Loucy (cell line): ENCODE measurements around the gene FTSJ3.

Experiments
- EZH2phosphoT487 ChIP-seq: fragments of 200-600 bp; IDR thresholded peaks from 2 replicates; pipeline ENCODE4 v1.6.1; 2018; ENCODE audit warnings: antibody characterized with exemption, mild to moderate bottlenecking, moderate library complexity, borderline replicate concordance
- TF ChIP-seq, protein P1 (sequence below): fragments of 200-600 bp; sonication (generic); conservative IDR thresholded peaks from 2 replicates; pipeline ENCODE4 v1.5.1; 2014; ENCODE audit warnings: mild to moderate bottlenecking, antibody characterized with exemption, low read length

DNA sequence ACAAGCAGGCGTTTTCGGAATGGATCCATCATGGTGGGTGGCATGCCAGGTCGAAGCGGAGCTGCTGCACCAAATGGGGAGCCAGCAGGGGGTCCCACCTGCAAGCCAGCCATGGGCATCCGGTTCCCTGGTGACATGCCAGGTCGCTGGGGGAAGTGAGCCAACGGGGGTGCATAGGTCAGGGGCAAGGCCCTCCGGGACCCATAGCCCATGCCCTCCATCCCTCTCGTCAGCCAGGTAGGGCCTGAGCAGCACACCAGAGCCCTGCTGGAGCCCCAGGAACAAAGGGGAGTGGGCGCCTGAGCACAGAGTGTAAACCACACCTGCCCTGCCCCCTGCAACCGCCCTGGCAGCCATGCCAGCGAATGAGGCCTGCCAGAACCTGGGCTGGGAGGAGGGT is 10.0 kb upstream of the FTSJ3 start:
- TF ChIP-seq, protein P1, sequence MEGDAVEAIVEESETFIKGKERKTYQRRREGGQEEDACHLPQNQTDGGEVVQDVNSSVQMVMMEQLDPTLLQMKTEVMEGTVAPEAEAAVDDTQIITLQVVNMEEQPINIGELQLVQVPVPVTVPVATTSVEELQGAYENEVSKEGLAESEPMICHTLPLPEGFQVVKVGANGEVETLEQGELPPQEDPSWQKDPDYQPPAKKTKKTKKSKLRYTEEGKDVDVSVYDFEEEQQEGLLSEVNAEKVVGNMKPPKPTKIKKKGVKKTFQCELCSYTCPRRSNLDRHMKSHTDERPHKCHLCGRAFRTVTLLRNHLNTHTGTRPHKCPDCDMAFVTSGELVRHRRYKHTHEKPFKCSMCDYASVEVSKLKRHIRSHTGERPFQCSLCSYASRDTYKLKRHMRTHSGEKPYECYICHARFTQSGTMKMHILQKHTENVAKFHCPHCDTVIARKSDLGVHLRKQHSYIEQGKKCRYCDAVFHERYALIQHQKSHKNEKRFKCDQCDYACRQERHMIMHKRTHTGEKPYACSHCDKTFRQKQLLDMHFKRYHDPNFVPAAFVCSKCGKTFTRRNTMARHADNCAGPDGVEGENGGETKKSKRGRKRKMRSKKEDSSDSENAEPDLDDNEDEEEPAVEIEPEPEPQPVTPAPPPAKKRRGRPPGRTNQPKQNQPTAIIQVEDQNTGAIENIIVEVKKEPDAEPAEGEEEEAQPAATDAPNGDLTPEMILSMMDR = no peak
- TF ChIP-seq EZH2phosphoT487 = no peak
